H1 (cell line): Measurements from ENCODE around the gene POGZ. TPM values are rescaled to one million over a fixed set of nuclear protein-coding genes. Genes with fewer than 3 reads are reported as not detected.

ENCODE experiments used
- CTCF ChIA-PET: fragments of 300-600 bp; sonication (Branson Sonifier 250); formaldehyde crosslinking; loops from one replicate; lab custom pipeline; 2021; ENCODE audit not compliant: partially characterized antibody; lab: Charles Lee
- POLR2A ChIA-PET: fragments of 300-600 bp; sonication (Branson Sonifier 250); formaldehyde crosslinking; loops from one replicate; lab custom pipeline; 2021; ENCODE audit warnings: inconsistent platforms; ENCODE audit not compliant: partially characterized antibody; lab: Charles Lee
- DNase-seq, 2 experiments: peaks; one replicate each; pipeline versions ENCODE4 v3.0.0 to v3.0.0-alpha.2; 2010 to 2022; ENCODE audit warnings: low spot score in 2 of 2, low read depth in 1 of 2, mixed read lengths in 1 of 2
- FAIRE-seq: peaks from 2 replicates; lab custom pipeline; 2011; peaks lifted over from hg19 to GRCh38; lab: Jason Lieb, UNC
- H2AFZ ChIP-seq: 2 replicates; pipeline ENCODE4 v1.8.1; 2012; ENCODE audit warnings: low read length, inconsistent platforms
- H2AK5ac ChIP-seq: 2 replicates; pipeline ENCODE4 v1.6.1; 2013; ENCODE audit warnings: low read depth, low read length
- H2BK120ac ChIP-seq: replicated peaks from 2 replicates; pipeline ENCODE3; 2013; ENCODE audit warnings: low read depth, low read length, inconsistent platforms
- H2BK12ac ChIP-seq: 2 replicates; pipeline ENCODE4 v1.6.1; 2013; ENCODE audit warnings: low read depth, low read length
- H2BK15ac ChIP-seq: 2 replicates; pipeline ENCODE4 v1.6.1; 2013; ENCODE audit warnings: low read length
- H2BK20ac ChIP-seq: 2 replicates; pipeline ENCODE4 v1.6.1; 2013; ENCODE audit warnings: low read length
- H2BK5ac ChIP-seq: 2 replicates; pipeline ENCODE4 v1.6.1; 2013; ENCODE audit warnings: low read depth, low read length
- H3K14ac ChIP-seq: 2 replicates; pipeline ENCODE4 v1.6.1; 2013; ENCODE audit warnings: inconsistent platforms; ENCODE audit not compliant: insufficient read length
- H3K18ac ChIP-seq: 2 replicates; pipeline ENCODE4 v1.6.1; 2013; ENCODE audit warnings: low read length; ENCODE audit errors: extremely low read depth
- H3K23ac ChIP-seq: 2 replicates; pipeline ENCODE4 v1.6.1; 2013; ENCODE audit warnings: inconsistent platforms; ENCODE audit not compliant: insufficient read length
- H3K23me2 ChIP-seq: 2 replicates; pipeline ENCODE4 v1.6.1; 2013; ENCODE audit warnings: low read depth, low read length
- H3K27ac ChIP-seq: 2 replicates; pipeline ENCODE4 v1.6.1; 2011; ENCODE audit warnings: low read depth, low read length, inconsistent platforms
- H3K27me3 ChIP-seq, 4 experiments: replicated peaks in 1 of 4; 1 replicate in 1 of 4; 2 replicates in 3 of 4; pipeline versions ENCODE4 v1.6.1 to v1.8.1; 2011 to 2013; ENCODE audit warnings: low read length in 3 of 4, mild to moderate bottlenecking in 3 of 4, inconsistent platforms in 2 of 4, mixed read lengths in 2 of 4, moderate library complexity in 1 of 4; ENCODE audit not compliant: control insufficient read depth in 3 of 4, insufficient read depth in 3 of 4; ENCODE audit errors: extremely low read depth in 1 of 4
- H3K36me3 ChIP-seq, 4 experiments: 2 replicates each; pipeline versions ENCODE4 v1.6.1 to v1.8.1; 2011 to 2013; ENCODE audit warnings: mild to moderate bottlenecking in 4 of 4, low read length in 3 of 4, moderate library complexity in 2 of 4, control low read depth in 1 of 4, inconsistent platforms in 1 of 4; ENCODE audit not compliant: insufficient read depth in 4 of 4, control insufficient read depth in 2 of 4
- H3K4ac ChIP-seq: replicated peaks from 2 replicates; pipeline ENCODE3; 2013; ENCODE audit warnings: low read length, low read depth, mixed read lengths, inconsistent platforms; ENCODE audit not compliant: insufficient read length
- H3K4me1 ChIP-seq, 4 experiments: replicated peaks in 1 of 4; 1 replicate in 1 of 4; 2 replicates in 3 of 4; pipeline versions ENCODE4 v1.6.1 to v1.8.1; 2011 to 2013; ENCODE audit warnings: low read length in 3 of 4, inconsistent platforms in 2 of 4, mixed read lengths in 1 of 4; ENCODE audit not compliant: insufficient read depth in 4 of 4, control insufficient read depth in 3 of 4
- H3K4me2 ChIP-seq, 2 experiments: 2 replicates each; pipeline versions ENCODE4 v1.6.1 to v1.8.1; 2011 to 2013; ENCODE audit warnings: low read depth in 2 of 2, low read length in 2 of 2, control low read depth in 1 of 2, inconsistent platforms in 1 of 2, mild to moderate bottlenecking in 1 of 2; ENCODE audit not compliant: insufficient read depth in 1 of 2
- H3K4me3 ChIP-seq, 4 experiments: fragments of 200-600, 300-600 bp in 1 of 4; sonication (generic), shearing (Covaris generic), sonication (Bioruptor Twin) in 1 of 4; 2 replicates each; pipeline versions ENCODE4 v1.5.1 to v1.8.1; 2011 to 2016; ENCODE audit warnings: low read length in 4 of 4, low read depth in 3 of 4, control low read depth in 2 of 4, inconsistent platforms in 2 of 4, mild to moderate bottlenecking in 2 of 4, mixed read lengths in 1 of 4, moderate library complexity in 1 of 4; ENCODE audit not compliant: insufficient read depth in 2 of 4; ENCODE audit errors: extremely low read depth in 1 of 4
- H3K56ac ChIP-seq: replicated peaks from 2 replicates; pipeline ENCODE3; 2013; ENCODE audit warnings: low read depth, mild to moderate bottlenecking, mixed read lengths, low read length, inconsistent platforms; ENCODE audit not compliant: insufficient read length
- H3K79me1 ChIP-seq: 2 replicates; pipeline ENCODE4 v1.6.1; 2013; ENCODE audit warnings: low read depth, low read length, control low read depth
- H3K79me2 ChIP-seq, 2 experiments: 2 replicates each; pipeline versions ENCODE4 v1.6.1 to v1.8.1; 2012 to 2013; ENCODE audit warnings: low read length in 2 of 2, mild to moderate bottlenecking in 2 of 2, inconsistent platforms in 1 of 2; ENCODE audit not compliant: insufficient read depth in 2 of 2, control insufficient read depth in 1 of 2
- H3K9ac ChIP-seq, 4 experiments: replicated peaks in 1 of 4; 1 replicate in 1 of 4; 2 replicates in 3 of 4; pipeline versions ENCODE4 v1.6.1 to v1.8.1; 2011 to 2013; ENCODE audit warnings: low read depth in 3 of 4, low read length in 3 of 4, control low read depth in 2 of 4, mild to moderate bottlenecking in 2 of 4, moderate library complexity in 2 of 4, inconsistent platforms in 1 of 4; ENCODE audit errors: extremely low read depth in 1 of 4
- H3K9me3 ChIP-seq, 2 experiments: 2 replicates each; pipeline versions ENCODE4 v1.6.1 to v1.8.1; 2012 to 2013; ENCODE audit warnings: mild to moderate bottlenecking in 2 of 2, moderate library complexity in 2 of 2, control low read depth in 1 of 2, inconsistent platforms in 1 of 2, low read depth in 1 of 2, low read length in 1 of 2, mixed read lengths in 1 of 2; ENCODE audit not compliant: insufficient read depth in 2 of 2
- H4K20me1 ChIP-seq, 2 experiments: replicated peaks in 1 of 2; 2 replicates each; pipeline versions ENCODE3 to v1.8.1; 2011 to 2013; ENCODE audit warnings: inconsistent platforms in 2 of 2, low read length in 2 of 2, mild to moderate bottlenecking in 1 of 2; ENCODE audit not compliant: insufficient read depth in 2 of 2, control insufficient read depth in 1 of 2
- H4K5ac ChIP-seq: 2 replicates; pipeline ENCODE4 v1.6.1; 2013; ENCODE audit warnings: low read length, low read depth, mixed read lengths, inconsistent platforms; ENCODE audit not compliant: insufficient read length
- H4K8ac ChIP-seq: 2 replicates; pipeline ENCODE4 v1.8.0; 2013; ENCODE audit warnings: mild to moderate bottlenecking, moderate library complexity, low read length, inconsistent platforms; ENCODE audit not compliant: insufficient read depth; ENCODE audit errors: extremely low read depth
- H4K91ac ChIP-seq: replicated peaks from 2 replicates; pipeline ENCODE3; 2013; ENCODE audit warnings: low read length, mixed read lengths, inconsistent platforms; ENCODE audit not compliant: insufficient read length
- EP300 ChIP-seq, 2 experiments: IDR thresholded peaks; 1 replicate in 1 of 2; 2 replicates in 1 of 2; pipeline ENCODE4 v1.6.1; 2011 to 2012; ENCODE audit warnings: low read depth in 2 of 2, low read length in 2 of 2, mild to moderate bottlenecking in 2 of 2, borderline replicate concordance in 1 of 2, inconsistent platforms in 1 of 2, moderate library complexity in 1 of 2
- GABPA ChIP-seq: IDR thresholded peaks from 2 replicates; pipeline ENCODE4 v1.6.1; 2011; ENCODE audit warnings: mild to moderate bottlenecking, low read length, moderate library complexity, borderline replicate concordance; ENCODE audit not compliant: insufficient read depth
- HDAC6 ChIP-seq: IDR thresholded peaks from one replicate; pipeline ENCODE4 v1.7.1; 2012; ENCODE audit warnings: low read depth, mild to moderate bottlenecking, inconsistent platforms, low read length, moderate library complexity
- SP2 ChIP-seq: IDR thresholded peaks from 2 replicates; pipeline ENCODE4 v1.6.1; 2012; ENCODE audit warnings: mild to moderate bottlenecking, low read length, inconsistent platforms
- TEAD4 ChIP-seq: IDR thresholded peaks from 2 replicates; pipeline ENCODE4 v1.6.1; 2012; ENCODE audit warnings: low read depth, low read length, inconsistent platforms, mixed read lengths
- WGBS, 2 experiments: shearing (Covaris generic) in 1 of 2; methylation state at CpG; one replicate each; pipeline versions ENCODE4 v1.1.6 to v1.1.7; 2013 to 2015; ENCODE audit warnings: low lambda C conversion rate in 2 of 2, mixed read lengths in 2 of 2, inconsistent platforms in 1 of 2, low coverage in 1 of 2, missing lambda C conversion rate in 1 of 2; ENCODE audit not compliant: insufficient replicate concordance in 2 of 2, insufficient coverage in 1 of 2, insufficient read length in 1 of 2; ENCODE audit errors: extremely low coverage in 1 of 2, missing lambda C conversion rate in 1 of 2; 5-methylcytosine and 5-hydroxymethylcytosine counted together
- polyA plus RNA-seq, 7 experiments: library from polyadenylated mRNA; depleted of rRNA in 3 of 7; stranded (reverse) in 5 of 7; unstranded in 2 of 7; fragments of >200 nt in 5 of 7; fragments of 200-250 nt in 2 of 7; gene quantifications; 1 replicate in 5 of 7; 2 replicates in 1 of 7; 4 replicates in 1 of 7; pipeline versions ENCODE4 v1.2.1 to v1.2.3, GENCODE V29; 2011 to 2013; ENCODE audit warnings: missing spikeins in 2 of 7, mixed read lengths in 2 of 7
- total RNA-seq: library from RNA; stranded (reverse); fragmentation: NEBNext Ultra II Directional; extraction: Animal tissue kit (Norgen Biotek cat#: 25700); gene quantifications from 2 replicates; pipeline ENCODE4 v1.2.1, GENCODE V29; 2021

The POGZ gene
- total and polyA plus RNA-seq, 2 of the 8 experiments (the other 6 are each of a cell fraction or from before 2014, with no cell fraction given) = 66.4 to 105 TPM

DNA sequence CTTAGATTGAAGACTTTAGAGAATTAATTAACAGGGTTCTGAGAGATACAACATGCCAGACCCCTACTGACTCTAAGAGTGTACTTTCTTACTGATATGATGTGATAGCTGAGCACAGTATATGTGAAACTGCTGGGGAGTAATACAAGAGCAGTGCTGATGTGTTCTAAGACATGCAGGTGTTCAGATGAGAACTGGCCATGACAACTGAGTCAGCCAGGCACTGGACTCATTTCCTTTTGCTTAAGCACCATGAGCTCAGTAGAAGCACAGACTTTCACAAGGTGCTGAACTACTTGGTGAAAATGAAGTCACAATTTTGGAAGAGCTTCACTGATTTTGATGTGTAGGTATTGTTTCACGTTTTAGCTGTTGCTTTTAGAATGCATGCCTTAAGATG is 15.9 kb upstream of the POGZ start:
- H3K27me3 ChIP-seq = no peaks in the 10 kb centered on the region
- ChIA-PET POLR2A (interaction anchor here (0.6 to 8.6 kb wide), 8 partner anchors 9 to 66 kb away, joined by 3 to 91 read pairs (median 4); partner anchors contain the start of genes CGN and POGZ), CTCF (interaction anchor here (0.6 to 2.7 kb wide), 9 partner anchors 8 to 171 kb away, joined by 3 to 11 read pairs (median 3); partner anchors contain the start of gene POGZ)

More for the DNA sequence above, 15.9 kb upstream of the POGZ start:
- Histone ChIP-seq H2BK20ac (no peak overlapping the region), H2AK5ac (no peak overlapping the region), H4K5ac (no peak overlapping the region), H3K9me3 (no peaks in the 10 kb centered on the region), H2BK120ac (no peak overlapping the region), H4K91ac (no peak overlapping the region), H3K27ac (no peak overlapping the region), H2BK15ac (no peak overlapping the region), H3K18ac (no peak overlapping the region), H2BK5ac (no peak overlapping the region), H2BK12ac (no peak overlapping the region), H4K20me1 (no peaks in the 10 kb centered on the region), H3K9ac (no peak overlapping the region), H3K4me1 (no peaks in the 10 kb centered on the region; a peak in 2 of 7 replicates), H3K4me2 (no peak overlapping the region), H3K4ac (no peak overlapping the region), H2AFZ (peak overlapping the region; percentile 15; the same call in 1 of the 2 replicates), H3K23me2 (no peaks in the 10 kb centered on the region), H3K79me1 (no peaks in the 10 kb centered on the region), H3K79me2 (no peaks in the 10 kb centered on the region), H3K4me3 (no peak overlapping the region), H3K23ac (no peak overlapping the region), H3K14ac (no peak overlapping the region), H4K8ac (no peak overlapping the region), H3K36me3 (no peaks in the 10 kb centered on the region), H3K56ac (no peak overlapping the region)
- FAIRE-seq (no peak), DNase-seq (no peak)
- TF ChIP-seq GABPA (no peak), TEAD4 (no peak), HDAC6 (no peak), SP2 (no peak), EP300 (IDR thresholded peaks at IDR 0.05; ENCODE audit: borderline replicate concordance in 1 of 2, low read depth in 2 of 2, low read length in 2 of 2) (no peak)
- WGBS, 2 experiments = 88% methylated on average over 1 of the region's 1 CpG; no CpG with 5 or more reads in 1 of the 2 experiments
